ENCODE measurements around the gene PALMD. TPM values are rescaled to one million over a fixed set of nuclear protein-coding genes. Genes with fewer than 3 reads are reported as not detected.

PALMD gene
- total RNA-seq, 1 donor from 2014 or later = 1.3 TPM

- H3K27me3 ChIP-seq (ENCODE audit: control insufficient read depth, insufficient read depth, low read length) = no peaks in the 10 kb centered on the region
- FAIRE-seq (peak; percentile 36), DNase-seq (ENCODE audit: low read depth) (no peak)
- TF ChIP-seq, protein P1, sequence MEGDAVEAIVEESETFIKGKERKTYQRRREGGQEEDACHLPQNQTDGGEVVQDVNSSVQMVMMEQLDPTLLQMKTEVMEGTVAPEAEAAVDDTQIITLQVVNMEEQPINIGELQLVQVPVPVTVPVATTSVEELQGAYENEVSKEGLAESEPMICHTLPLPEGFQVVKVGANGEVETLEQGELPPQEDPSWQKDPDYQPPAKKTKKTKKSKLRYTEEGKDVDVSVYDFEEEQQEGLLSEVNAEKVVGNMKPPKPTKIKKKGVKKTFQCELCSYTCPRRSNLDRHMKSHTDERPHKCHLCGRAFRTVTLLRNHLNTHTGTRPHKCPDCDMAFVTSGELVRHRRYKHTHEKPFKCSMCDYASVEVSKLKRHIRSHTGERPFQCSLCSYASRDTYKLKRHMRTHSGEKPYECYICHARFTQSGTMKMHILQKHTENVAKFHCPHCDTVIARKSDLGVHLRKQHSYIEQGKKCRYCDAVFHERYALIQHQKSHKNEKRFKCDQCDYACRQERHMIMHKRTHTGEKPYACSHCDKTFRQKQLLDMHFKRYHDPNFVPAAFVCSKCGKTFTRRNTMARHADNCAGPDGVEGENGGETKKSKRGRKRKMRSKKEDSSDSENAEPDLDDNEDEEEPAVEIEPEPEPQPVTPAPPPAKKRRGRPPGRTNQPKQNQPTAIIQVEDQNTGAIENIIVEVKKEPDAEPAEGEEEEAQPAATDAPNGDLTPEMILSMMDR (IDR thresholded peaks at IDR 0.05; ENCODE audit: insufficient read depth, low read length, severe bottlenecking) = no peak
- H3K36me3 ChIP-seq (ENCODE audit: control insufficient read depth, insufficient read depth, low read length) = no peaks in the 10 kb centered on the region
- no peak overlapping the region for H3K4me3 ChIP-seq (ENCODE audit: low read depth, low read length)
Measured at GRCh38 chr1:99717005-99717404, 71.1 kb downstream of the PALMD start.

GRCh38 chr1:99723251-99723650 lies 77.3 kb downstream of the PALMD start:
- DNase-seq (ENCODE audit: low read depth) (no peak), FAIRE-seq (no peak)
- TF ChIP-seq, protein P1 (IDR thresholded peaks at IDR 0.05; ENCODE audit: insufficient read depth, low read length, severe bottlenecking) = no peak
- Histone ChIP-seq H3K36me3 (ENCODE audit: control insufficient read depth, insufficient read depth, low read length) (peaks cover 2% of the 10 kb centered on the region), H3K27me3 (ENCODE audit: control insufficient read depth, insufficient read depth, low read length) (no peaks in the 10 kb centered on the region), H3K4me3 (ENCODE audit: low read depth, low read length) (no peak overlapping the region)

GRCh38 chr1:99725996-99726395 lies 80.1 kb downstream of the PALMD start:
- no peak for FAIRE-seq

DNA sequence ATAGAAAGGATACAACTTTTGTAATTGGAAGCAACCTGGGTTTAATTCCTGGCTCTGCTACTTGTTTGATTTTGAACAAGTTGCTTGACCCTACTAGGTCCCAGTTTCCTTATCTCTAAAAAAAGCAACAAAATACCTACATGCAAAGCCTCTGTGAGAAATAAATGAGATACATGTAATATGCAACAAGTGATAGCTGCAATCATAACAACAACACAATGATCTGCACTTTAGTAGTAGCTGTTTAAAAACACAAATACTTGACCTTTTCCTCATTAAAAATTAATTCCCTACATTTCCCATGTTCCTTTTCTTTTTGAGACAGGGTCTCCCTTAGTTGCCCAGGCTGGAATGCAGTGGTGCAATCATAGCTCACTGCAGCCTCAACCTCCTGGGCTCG lies 80.5 kb downstream of the PALMD start:
- no peak for DNase-seq (ENCODE audit: low read depth)
- no peak for FAIRE-seq

More at GRCh38 chr1:99725996-99726395, 80.1 kb downstream of the PALMD start:
- Histone ChIP-seq H3K36me3 (ENCODE audit: control insufficient read depth, insufficient read depth, low read length) (peaks cover 2% of the 10 kb centered on the region), H3K27me3 (ENCODE audit: control insufficient read depth, insufficient read depth, low read length) (no peaks in the 10 kb centered on the region), H3K4me3 (ENCODE audit: low read depth, low read length) (no peak overlapping the region)
- DNase-seq (ENCODE audit: low read depth) = no peak
- TF ChIP-seq, protein P1 (IDR thresholded peaks at IDR 0.05; ENCODE audit: insufficient read depth, low read length, severe bottlenecking) = no peak

DNA sequence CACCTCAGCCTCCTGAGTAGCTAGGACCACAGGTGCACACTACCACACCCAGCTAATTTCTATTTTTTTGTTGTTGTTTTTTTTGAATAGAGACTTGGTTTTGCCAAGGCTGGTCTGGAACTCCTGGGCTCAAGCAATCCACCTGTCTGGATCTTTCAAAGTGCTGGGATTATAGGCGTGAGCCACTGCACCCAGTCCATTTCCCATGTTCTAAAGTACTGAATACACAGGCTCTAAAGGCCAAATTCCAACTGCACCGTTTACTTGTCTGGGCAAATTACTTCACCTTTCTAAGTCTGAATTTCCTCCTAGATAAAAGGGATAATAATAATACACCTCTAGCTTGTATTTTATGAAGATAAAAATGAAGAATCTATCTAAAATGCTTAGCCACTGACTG lies 80.9 kb downstream of the PALMD start:
- DNase-seq (ENCODE audit: low read depth) (peak; percentile 6), FAIRE-seq (no peak)
- no peaks in the 10 kb centered on the region for H3K27me3 ChIP-seq (ENCODE audit: control insufficient read depth, insufficient read depth, low read length)
- H3K36me3 ChIP-seq (ENCODE audit: control insufficient read depth, insufficient read depth, low read length) = peaks cover 2% of the 10 kb centered on the region
- TF ChIP-seq, protein P1 (IDR thresholded peaks at IDR 0.05; ENCODE audit: insufficient read depth, low read length, severe bottlenecking) = no peak
- H3K4me3 ChIP-seq (ENCODE audit: low read depth, low read length) = no peak overlapping the region

More for the DNA sequence above, 80.5 kb downstream of the PALMD start:
- H3K27me3 ChIP-seq (ENCODE audit: control insufficient read depth, insufficient read depth, low read length) = no peaks in the 10 kb centered on the region
- peaks cover 2% of the 10 kb centered on the region for H3K36me3 ChIP-seq (ENCODE audit: control insufficient read depth, insufficient read depth, low read length)
- no peak overlapping the region for H3K4me3 ChIP-seq (ENCODE audit: low read depth, low read length)
- TF ChIP-seq, protein P1 (IDR thresholded peaks at IDR 0.05; ENCODE audit: insufficient read depth, low read length, severe bottlenecking) = no peak

DNA sequence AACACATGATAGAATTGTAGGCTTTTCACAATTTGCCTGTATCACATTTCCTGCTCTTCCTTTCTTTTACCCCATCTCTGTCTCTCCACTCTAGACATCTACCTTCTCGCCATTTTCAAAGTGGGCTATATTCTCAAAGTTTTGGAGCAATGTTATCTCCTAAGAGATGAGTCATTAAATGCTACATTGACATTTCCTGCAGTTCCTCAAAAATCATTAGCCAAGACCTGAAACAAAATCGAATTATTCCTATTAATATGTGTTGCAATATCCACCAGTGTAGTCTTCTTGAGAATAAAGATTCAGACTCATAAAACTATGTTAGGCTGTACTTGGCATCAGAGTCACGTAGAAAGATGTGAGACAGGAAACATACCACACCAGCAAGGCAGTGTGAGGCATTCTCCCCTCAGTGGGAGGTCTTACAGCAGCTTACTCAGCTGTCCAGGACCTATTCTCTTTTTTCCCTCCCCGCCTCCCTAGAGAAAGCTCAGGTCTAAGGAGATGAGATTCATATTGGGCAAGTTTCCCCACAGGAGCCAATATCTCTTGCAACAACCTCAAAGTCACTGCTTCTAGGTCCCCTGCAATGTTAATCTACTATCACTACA lies 81.8 kb downstream of the PALMD start:
- Histone ChIP-seq H3K27me3 (ENCODE audit: control insufficient read depth, insufficient read depth, low read length) (no peaks in the 10 kb centered on the region), H3K36me3 (ENCODE audit: control insufficient read depth, insufficient read depth, low read length) (peaks cover 2% of the 10 kb centered on the region), H3K4me3 (ENCODE audit: low read depth, low read length) (no peak overlapping the region)
- no peak for FAIRE-seq
- TF ChIP-seq, protein P1 (IDR thresholded peaks at IDR 0.05; ENCODE audit: insufficient read depth, low read length, severe bottlenecking) = no peak
- DNase-seq (ENCODE audit: low read depth) = no peak

Data from bronchial epithelial cell (primary cell).